Small intestine (tissue), 7 donors: ENCODE results near the gene MISP. TPM values are rescaled to one million over a fixed set of nuclear protein-coding genes. Genes with fewer than 3 reads are reported as not detected.

Experiments used
- DNase-seq, 2 donors: peaks; one replicate each; pipeline versions ENCODE4 v3.0.0 to v3.0.0-alpha.2; 2013
- FAIRE-seq: peaks from 2 replicates; lab custom pipeline; 2012; peaks lifted over from hg19 to GRCh38; lab: Jason Lieb, UNC
- H3K27ac ChIP-seq, 3 donors: one replicate each; pipeline ENCODE4 v1.5.1; 2013; ENCODE audit warnings: low read length in 2 of 3, mild to moderate bottlenecking in 2 of 3, control low read depth in 1 of 3, inconsistent platforms in 1 of 3, low read depth in 1 of 3, moderate library complexity in 1 of 3
- H3K27me3 ChIP-seq, 3 donors: one replicate each; pipeline ENCODE4 v1.6.1; 2013; ENCODE audit warnings: low read length in 3 of 3, inconsistent platforms in 1 of 3; ENCODE audit not compliant: control insufficient read depth in 3 of 3, insufficient read depth in 3 of 3
- H3K36me3 ChIP-seq, 3 donors: one replicate each; pipeline ENCODE4 v1.6.1; 2013; ENCODE audit warnings: low read length in 3 of 3, inconsistent platforms in 1 of 3, low read depth in 1 of 3, mild to moderate bottlenecking in 1 of 3, moderate library complexity in 1 of 3; ENCODE audit not compliant: control insufficient read depth in 3 of 3, insufficient read depth in 2 of 3
- H3K4me1 ChIP-seq, 3 donors: one replicate each; pipeline ENCODE4 v1.6.1; 2013; ENCODE audit warnings: low read length in 2 of 3, inconsistent platforms in 1 of 3, low read depth in 1 of 3, mild to moderate bottlenecking in 1 of 3, moderate library complexity in 1 of 3; ENCODE audit not compliant: control insufficient read depth in 3 of 3, insufficient read depth in 2 of 3
- H3K4me3 ChIP-seq, 3 donors: one replicate each; pipeline ENCODE4 v1.5.1; 2013; ENCODE audit warnings: low read length in 3 of 3, control low read depth in 1 of 3, inconsistent platforms in 1 of 3, low read depth in 1 of 3, mild to moderate bottlenecking in 1 of 3, moderate library complexity in 1 of 3
- H3K9me3 ChIP-seq, 2 donors: one replicate each; pipeline ENCODE4 v1.6.1; 2013; ENCODE audit warnings: low read depth in 1 of 2, low read length in 1 of 2; ENCODE audit not compliant: control insufficient read depth in 2 of 2, insufficient read depth in 1 of 2
- WGBS, 3 donors: extraction: QIAGEN DNeasy Blood & Tissue Kit; methylation state at CpG; one replicate each; pipeline ENCODE4 v1.1.7; 2013; 5-methylcytosine and 5-hydroxymethylcytosine counted together
- polyA plus RNA-seq, 4 donors: library from polyadenylated mRNA; stranded (reverse) in 3 of 4; unstranded in 1 of 4; fragments of 200-250 nt in 3 of 4; fragments of 120-200 nt in 1 of 4; gene quantifications; one replicate each; pipeline versions ENCODE4 v1.2.1 to v1.2.3, GENCODE V29; 2013
- donor health status: healthy with polysubstance abuse.
- donor health status: control.
- donor health status: control.
- donor health status: Bipolar disorder and iron deficiency.
- donor health status: healthy.

Gene MISP
- polyA plus RNA-seq, 4 donors: 189 to 644 (median 383) TPM

DNA sequence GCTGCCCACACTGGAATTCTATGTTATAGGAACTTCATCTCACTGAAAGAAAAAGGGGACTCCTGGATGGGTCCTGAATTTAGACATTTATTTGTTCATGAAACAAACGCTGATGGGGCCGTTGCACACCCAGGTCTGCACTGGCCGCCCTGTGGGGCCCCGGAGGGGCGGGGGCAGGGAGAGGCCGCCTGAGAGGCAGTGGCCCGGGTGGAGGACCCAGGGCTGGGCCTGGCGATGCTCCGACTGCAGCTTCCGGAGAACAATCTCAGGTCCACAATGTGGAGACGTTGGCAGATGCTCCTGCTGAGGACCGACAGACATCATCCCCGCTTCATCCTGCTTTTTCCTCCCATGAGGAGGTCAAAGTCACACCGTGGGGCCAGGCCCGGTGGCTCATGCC lies 30.0 kb downstream of the MISP start:
- FAIRE-seq: no peak
- Histone ChIP-seq H3K27me3 (no peaks in the 10 kb centered on the region), H3K27ac (no peak overlapping the region), H3K36me3 (no peaks in the 10 kb centered on the region), H3K4me3 (no peak overlapping the region), H3K9me3 (no peaks in the 10 kb centered on the region), H3K4me1 (peaks cover 0 to 28% (median 0%) of the 10 kb centered on the region in 3 donors)
- DNase-seq: peak in 1 of 2 donors; percentile 18
- 55 to 80% (median 60%) methylated on average over 15 of the region's 15 CpGs for WGBS, 3 donors

DNA sequence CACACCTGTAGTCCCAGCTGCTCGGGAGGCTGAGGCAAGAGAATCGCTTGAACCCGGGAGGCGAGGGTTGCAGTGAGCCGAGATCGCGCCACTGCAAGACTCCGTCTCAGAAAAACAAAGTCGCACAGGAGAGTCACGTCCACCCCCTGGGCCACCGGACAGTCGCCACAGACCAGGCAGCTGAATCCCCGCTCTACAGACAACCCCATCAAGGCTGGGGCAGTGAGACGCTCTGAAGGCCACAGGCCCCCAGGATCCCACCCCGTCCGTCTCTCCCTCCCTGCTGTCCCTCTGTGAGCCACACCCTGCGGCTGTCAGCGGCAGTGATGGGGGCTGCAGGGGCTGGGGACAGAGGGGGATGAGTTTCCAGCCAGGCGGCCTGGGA lies 30.9 kb downstream of the MISP start:
- no peaks in the 10 kb centered on the region for H3K27me3 ChIP-seq
- peak overlapping the region in 2 of 3 donors; percentile 24 to 30 for H3K27ac ChIP-seq
- DNase-seq (no peak), FAIRE-seq (no peak)
- WGBS, 3 donors: 83 to 88% (median 87%) methylated on average over 18 to 19 of the region's 19 CpGs
- H3K9me3 ChIP-seq: no peaks in the 10 kb centered on the region
- H3K4me3 ChIP-seq: peak overlapping the region in 1 of 3 donors; percentile 46
- H3K4me1 ChIP-seq: peaks cover 0 to 28% (median 0%) of the 10 kb centered on the region in 3 donors
- H3K36me3 ChIP-seq: no peaks in the 10 kb centered on the region

DNA sequence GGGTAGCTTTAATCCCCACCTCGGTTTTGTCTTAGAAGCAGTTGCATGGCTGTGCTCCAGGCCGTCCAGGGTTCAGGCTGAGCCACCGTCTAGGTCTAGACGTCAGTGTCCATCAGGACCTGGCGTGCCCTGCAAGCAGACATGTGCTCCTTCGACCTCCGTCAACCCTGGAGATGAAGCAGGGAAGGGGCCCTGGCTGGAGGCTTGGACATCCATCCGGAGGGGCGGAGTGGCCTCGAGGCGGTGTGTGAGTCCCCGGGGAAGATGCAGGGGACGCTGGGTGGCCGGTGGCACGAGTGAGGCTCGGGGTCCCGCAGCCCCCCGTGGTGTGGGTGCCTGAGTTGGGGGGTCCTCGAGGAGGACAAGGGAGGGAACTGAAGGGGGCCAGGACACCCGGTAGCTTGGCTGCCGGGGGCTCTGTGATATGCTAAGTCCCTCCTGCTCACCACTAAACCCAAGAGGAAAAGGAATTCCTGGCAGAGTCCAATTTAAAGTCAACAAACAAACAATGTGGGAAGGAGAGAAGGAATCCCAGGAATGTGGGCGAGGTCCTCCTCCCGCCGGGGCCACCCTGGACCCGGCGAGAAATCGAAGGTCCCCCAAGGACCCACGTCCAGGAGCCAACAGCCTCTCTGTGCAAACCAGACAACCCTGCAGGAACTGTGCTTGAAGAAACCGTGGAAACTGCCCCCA lies 31.4 kb downstream of the MISP start:
- peak overlapping the region in 2 of 3 donors; percentile 6 to 46 for H3K4me3 ChIP-seq
- H3K9me3 ChIP-seq: no peaks in the 10 kb centered on the region
- peaks cover 0 to 28% (median 0%) of the 10 kb centered on the region in 3 donors for H3K4me1 ChIP-seq
- DNase-seq (peak; percentile 66 to 79), FAIRE-seq (no peak)
- no peaks in the 10 kb centered on the region for H3K27me3 ChIP-seq
- H3K27ac ChIP-seq: peak overlapping the region in 2 of 3 donors; percentile 11 to 30
- H3K36me3 ChIP-seq: no peaks in the 10 kb centered on the region
- WGBS, 3 donors: 18 to 34% (median 26%) methylated on average over 29 of the region's 29 CpGs

DNA sequence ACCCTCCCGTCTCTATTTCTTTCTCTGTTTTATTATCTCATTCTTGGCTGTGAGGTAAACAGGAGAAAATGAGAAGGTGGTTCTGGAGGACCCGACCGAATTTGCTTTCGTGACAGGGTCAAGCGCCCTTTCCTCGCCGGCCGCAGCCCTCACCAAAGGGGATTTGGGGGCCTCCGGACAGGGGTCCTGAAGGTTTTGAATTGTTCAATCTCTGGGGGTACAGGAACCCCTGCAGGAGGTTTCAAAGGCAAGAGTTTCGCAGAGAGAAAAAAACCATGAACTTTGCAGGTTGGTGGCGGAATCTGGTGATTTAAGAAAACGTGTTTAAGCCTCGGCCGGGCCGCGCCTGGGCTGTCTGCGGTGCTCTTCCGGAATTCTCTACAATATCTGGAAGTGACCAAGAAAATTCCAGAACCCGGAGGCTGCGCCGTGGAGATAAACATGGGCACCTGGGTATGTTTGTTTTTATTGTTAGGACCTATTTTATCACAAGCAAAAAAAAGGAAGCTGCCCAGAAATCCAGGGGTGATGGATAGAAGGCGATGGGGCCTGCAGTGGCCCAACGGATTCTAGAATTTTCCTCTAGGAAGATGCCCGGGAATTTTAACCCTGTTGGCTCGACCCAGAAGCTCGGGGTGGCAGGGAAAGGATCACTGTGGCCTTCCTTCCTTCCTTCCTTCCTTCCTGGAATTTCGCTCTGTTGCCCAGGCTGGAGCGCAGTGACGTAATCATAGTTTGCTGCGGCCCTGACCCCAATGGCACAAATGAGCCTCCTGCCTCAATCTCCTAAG lies 32.2 kb downstream of the MISP start:
- H3K4me3 ChIP-seq: peak overlapping the region in 2 of 3 donors; percentile 6 to 46
- H3K4me1 ChIP-seq: peaks cover 0 to 28% (median 0%) of the 10 kb centered on the region in 3 donors
- no peaks in the 10 kb centered on the region for H3K27me3 ChIP-seq
- H3K27ac ChIP-seq: peak overlapping the region in 2 of 3 donors; percentile 11 to 30
- FAIRE-seq (no peak), DNase-seq (peak in 1 of 2 donors; percentile 9)
- H3K36me3 ChIP-seq: peaks cover 0 to 5% (median 0%) of the 10 kb centered on the region in 3 donors
- H3K9me3 ChIP-seq: no peaks in the 10 kb centered on the region
- 47 to 57% (median 48%) methylated on average over 29 to 30 of the region's 30 CpGs for WGBS, 3 donors

DNA sequence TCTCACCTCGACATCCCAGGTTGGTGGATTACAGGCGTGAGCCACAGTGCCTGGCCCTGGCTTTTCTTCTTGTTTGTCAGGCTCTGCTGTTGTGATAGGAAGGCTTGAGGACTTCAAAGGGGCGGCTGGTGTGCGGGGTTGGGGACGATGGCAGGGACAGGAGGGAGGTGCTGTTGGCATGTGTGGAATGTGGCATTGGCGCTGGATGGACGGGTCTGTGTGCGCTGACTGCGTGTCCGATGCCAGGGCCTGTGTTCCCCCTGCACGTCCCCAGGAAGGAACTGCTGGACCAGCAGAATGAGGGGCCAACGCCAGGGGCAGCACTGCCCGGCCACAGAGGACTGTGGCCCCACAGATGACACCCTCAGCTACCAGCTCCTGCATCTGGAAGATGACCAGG lies 33.6 kb downstream of the MISP start:
- H3K4me3 ChIP-seq: no peak overlapping the region
- H3K27ac ChIP-seq: peak overlapping the region in 1 of 3 donors; percentile 14
- no peaks in the 10 kb centered on the region for H3K27me3 ChIP-seq
- H3K36me3 ChIP-seq: peaks cover 0 to 5% (median 0%) of the 10 kb centered on the region in 3 donors
- no peaks in the 10 kb centered on the region for H3K9me3 ChIP-seq
- peaks cover 0 to 25% (median 0%) of the 10 kb centered on the region in 3 donors for H3K4me1 ChIP-seq
- DNase-seq (no peak), FAIRE-seq (no peak)
- WGBS, 3 donors: 69 to 88% (median 85%) methylated on average over 12 to 13 of the region's 13 CpGs

DNA sequence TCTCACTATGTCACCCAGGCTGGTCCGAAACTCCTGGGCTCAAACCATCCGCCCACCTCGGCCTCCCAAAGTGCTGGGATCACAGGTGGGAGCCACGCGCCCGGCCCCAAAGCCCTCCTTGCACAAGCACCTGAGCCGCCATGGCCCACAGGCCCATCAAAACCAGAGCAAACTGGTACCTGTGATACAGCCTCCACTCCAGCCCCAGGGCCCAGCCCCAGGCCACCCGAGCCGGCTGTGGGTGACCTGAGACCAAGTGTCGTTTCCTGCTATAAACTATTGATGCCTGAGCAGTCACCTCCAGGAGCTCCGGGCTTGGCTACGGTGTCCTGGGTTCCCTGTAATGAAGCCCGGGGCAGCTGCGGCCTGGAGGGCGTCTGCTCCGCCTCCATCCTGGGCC lies 36.6 kb downstream of the MISP start:
- Histone ChIP-seq H3K27ac (peak overlapping the region in 1 of 3 donors; percentile 10), H3K27me3 (no peaks in the 10 kb centered on the region), H3K36me3 (peaks cover 0 to 7% (median 0%) of the 10 kb centered on the region in 3 donors), H3K4me3 (no peak overlapping the region), H3K4me1 (peaks cover 0 to 8% (median 0%) of the 10 kb centered on the region in 3 donors), H3K9me3 (no peaks in the 10 kb centered on the region)
- WGBS, 3 donors: 86 to 94% (median 92%) methylated on average over 15 to 16 of the region's 16 CpGs
- FAIRE-seq: no peak
- DNase-seq: no peak

DNA sequence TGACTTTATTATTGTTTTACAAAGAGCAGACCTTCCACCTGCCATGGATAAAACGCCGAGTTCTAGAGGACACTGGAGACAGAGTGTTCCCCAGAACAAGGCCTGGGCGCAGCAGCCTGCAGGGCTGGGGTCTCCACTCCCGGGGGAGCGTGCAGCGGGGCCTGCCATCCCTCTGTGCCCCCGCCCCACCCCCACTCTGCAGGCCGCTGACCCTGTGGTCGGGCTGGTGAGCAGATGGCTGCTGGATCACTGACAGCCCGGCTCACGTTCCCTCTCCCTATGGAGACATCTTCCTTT lies 37.7 kb downstream of the MISP start:
- Histone ChIP-seq H3K27me3 (no peaks in the 10 kb centered on the region), H3K4me3 (no peak overlapping the region), H3K36me3 (peaks cover 0 to 7% (median 0%) of the 10 kb centered on the region in 3 donors), H3K27ac (peak overlapping the region in 2 of 3 donors; percentile 13 to 78), H3K9me3 (no peaks in the 10 kb centered on the region), H3K4me1 (peaks cover 0 to 2% (median 0%) of the 10 kb centered on the region in 3 donors)
- FAIRE-seq: no peak
- 68 to 82% (median 79%) methylated on average over 11 of the region's 11 CpGs for WGBS, 3 donors
- no peak for DNase-seq

DNA sequence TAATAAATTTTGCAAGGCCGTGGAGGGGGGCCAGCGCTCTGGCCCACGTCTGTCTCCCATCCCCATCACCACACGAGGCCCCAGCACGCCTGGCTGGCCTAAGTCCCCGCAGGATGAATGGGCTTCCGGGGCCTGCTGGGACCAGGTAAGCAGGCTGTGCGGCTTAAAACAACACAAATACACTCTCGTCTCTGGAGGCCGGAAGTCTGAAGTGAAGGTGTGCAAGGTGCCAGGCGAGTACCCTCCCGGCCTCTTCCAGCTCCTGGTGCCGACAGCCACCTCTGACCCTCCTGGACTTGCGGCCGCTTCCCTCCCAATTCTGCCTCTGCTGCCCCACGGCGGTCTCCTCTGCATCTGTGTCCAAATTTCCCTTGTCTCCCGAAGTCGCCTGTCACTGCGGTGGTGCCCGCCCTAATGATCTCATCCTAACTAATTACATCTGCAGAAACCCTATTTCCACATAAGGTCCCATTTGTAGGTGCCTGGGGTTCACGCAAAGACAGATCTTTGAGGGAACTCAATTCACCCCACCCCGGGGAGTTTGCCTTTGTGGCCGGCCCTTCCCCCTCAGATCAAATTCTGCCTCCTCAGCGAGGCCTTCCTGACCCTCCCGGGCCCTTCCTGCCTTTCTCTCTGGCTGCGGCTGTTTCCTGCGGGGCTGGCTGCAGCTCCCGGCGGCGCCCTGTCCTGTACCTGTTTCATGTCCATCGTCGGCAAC lies 38.2 kb downstream of the MISP start:
- H3K27ac ChIP-seq: peak overlapping the region in 2 of 3 donors; percentile 13 to 78
- no peak overlapping the region for H3K4me3 ChIP-seq
- peaks cover 0 to 2% (median 0%) of the 10 kb centered on the region in 3 donors for H3K4me1 ChIP-seq
- H3K36me3 ChIP-seq: peaks cover 0 to 7% (median 0%) of the 10 kb centered on the region in 3 donors
- peak in 1 of 2 donors; percentile 14 for DNase-seq
- FAIRE-seq: no peak
- no peaks in the 10 kb centered on the region for H3K27me3 ChIP-seq
- no peaks in the 10 kb centered on the region for H3K9me3 ChIP-seq
- WGBS, 3 donors: 58 to 72% (median 68%) methylated on average over 33 of the region's 33 CpGs
